SK-N-SH (cell line): ENCODE data around the gene SCAPER.

Experiments
- CTCF ChIP-seq: fragments of 200-600 bp; sonication (generic); IDR thresholded peaks from 2 replicates; pipeline ENCODE4 v1.6.1; 2017; ENCODE audit warnings: antibody characterized with exemption, mild to moderate bottlenecking, moderate library complexity
- EP300 ChIP-seq, 2 experiments: IDR thresholded peaks; 2 replicates each; pipeline versions ENCODE4 v1.4.0 to v1.6.1; 2012; ENCODE audit warnings: borderline replicate concordance in 1 of 2, low read depth in 1 of 2, low read length in 1 of 2
- POLR2AphosphoS5 ChIP-seq: IDR thresholded peaks from 2 replicates; pipeline ENCODE4 v1.6.1; 2012; ENCODE audit warnings: low read depth, low read length
- REST ChIP-seq: IDR thresholded peaks from 2 replicates; pipeline ENCODE4 v1.6.1; 2012; ENCODE audit warnings: mild to moderate bottlenecking, low read depth, low read length, moderate library complexity

GRCh38 chr15:76793162-76793561, 112.0 kb downstream of the SCAPER start:
- TF ChIP-seq EP300 (IDR thresholded peaks at IDR 0.05; ENCODE audit: borderline replicate concordance in 1 of 2, low read depth in 1 of 2, low read length in 1 of 2) (no peak), REST (no peak), POLR2AphosphoS5 (no peak), CTCF (no peak)
